Psoas muscle (tissue), 8 donors: ENCODE measurements around the gene ANGEL1. TPM values are rescaled to one million over a fixed set of nuclear protein-coding genes. Genes with fewer than 3 reads are reported as not detected.

Experiments used
- ATAC-seq, 4 donors: fragments of 200-7000 bp; cut with Tn5 transposase; one replicate each; pipeline ENCODE4 v1.9.1; 2020; ENCODE audit warnings: moderate library complexity in 3 of 4, mild to moderate bottlenecking in 2 of 4
- DNase-seq, 2 donors: peaks; one replicate each; pipeline ENCODE4 v3.0.0-alpha.2; 2020
- H3K27ac ChIP-seq: fragments of 200-600 bp; one replicate; pipeline ENCODE4 v1.8.0; 2022
- H3K27me3 ChIP-seq, 3 donors: fragments of 200-600 bp in 1 of 3; one replicate each; pipeline versions ENCODE4 v1.6.1 to v1.8.0; 2013 to 2022; ENCODE audit warnings: low read length in 2 of 3, mild to moderate bottlenecking in 2 of 3, moderate library complexity in 1 of 3; ENCODE audit not compliant: insufficient read depth in 3 of 3
- H3K36me3 ChIP-seq, 2 donors: fragments of 200-600 bp in 1 of 2; one replicate each; pipeline versions ENCODE4 v1.6.1 to v1.8.0; 2013 to 2022; ENCODE audit warnings: low read depth in 1 of 2, mild to moderate bottlenecking in 1 of 2, moderate library complexity in 1 of 2; ENCODE audit not compliant: insufficient read depth in 1 of 2
- H3K4me1 ChIP-seq: fragments of 200-600 bp; one replicate; pipeline ENCODE4 v1.8.0; 2022
- H3K4me3 ChIP-seq: fragments of 200-600 bp; one replicate; pipeline ENCODE4 v1.8.0; 2022; ENCODE audit warnings: mild to moderate bottlenecking
- H3K9me3 ChIP-seq: fragments of 200-600 bp; one replicate; pipeline ENCODE4 v1.8.0; 2022
- WGBS, 3 donors: extraction: QIAGEN DNeasy Blood & Tissue Kit; methylation state at CpG; one replicate each; pipeline versions ENCODE4 v1.1.6 to v1.1.7; 2013; 5-methylcytosine and 5-hydroxymethylcytosine counted together
- intact Hi-C, 2 donors: fragments of 100-400 bp; cut with DNase I; formaldehyde crosslinking; loops; one replicate each; pipeline versions ENCODE4 v1.11.0 to v1.14.2; 2022
- polyA plus RNA-seq, 3 donors: library from polyadenylated mRNA; stranded (reverse); fragments of 200-250 nt; gene quantifications; one replicate each; pipeline ENCODE4 v1.2.3, GENCODE V29; 2013
- total RNA-seq, 4 donors: library from RNA; stranded (reverse); fragmentation: NEBNext Ultra II Directional in 2 of 4; extraction: Animal tissue kit (Norgen Biotek cat#: 25700) in 2 of 4; gene quantifications; one replicate each; pipeline versions ENCODE4 v1.2.1 to v1.2.4, GENCODE V29; 2021 to 2023
- TF ChIP-seq, protein P1 (sequence below): fragments of 200-600 bp; IDR thresholded peaks from one replicate; pipeline ENCODE4 v1.8.0; 2022; ENCODE audit warnings: antibody characterized with exemption
- donor health status: healthy with polysubstance abuse.
- donor health status: DM: no; HTN: no; CAD: no; lungs with moderate emphysema.
- donor health status: Bipolar disorder and iron deficiency.
- donor health status: healthy.
- donor health status: DM: yes; HTN: yes; CAD: no.
- donor health status: DM: no; HTN: no; CAD: no.
- donor health status: DM: no; HTN: no; CAD: no.
- donor health status: DM: yes; HTN: yes; CAD: no.

ANGEL1 gene
- total and polyA plus RNA-seq, 7 donors: 4.5 to 14.1 (median 10.6) TPM

DNA sequence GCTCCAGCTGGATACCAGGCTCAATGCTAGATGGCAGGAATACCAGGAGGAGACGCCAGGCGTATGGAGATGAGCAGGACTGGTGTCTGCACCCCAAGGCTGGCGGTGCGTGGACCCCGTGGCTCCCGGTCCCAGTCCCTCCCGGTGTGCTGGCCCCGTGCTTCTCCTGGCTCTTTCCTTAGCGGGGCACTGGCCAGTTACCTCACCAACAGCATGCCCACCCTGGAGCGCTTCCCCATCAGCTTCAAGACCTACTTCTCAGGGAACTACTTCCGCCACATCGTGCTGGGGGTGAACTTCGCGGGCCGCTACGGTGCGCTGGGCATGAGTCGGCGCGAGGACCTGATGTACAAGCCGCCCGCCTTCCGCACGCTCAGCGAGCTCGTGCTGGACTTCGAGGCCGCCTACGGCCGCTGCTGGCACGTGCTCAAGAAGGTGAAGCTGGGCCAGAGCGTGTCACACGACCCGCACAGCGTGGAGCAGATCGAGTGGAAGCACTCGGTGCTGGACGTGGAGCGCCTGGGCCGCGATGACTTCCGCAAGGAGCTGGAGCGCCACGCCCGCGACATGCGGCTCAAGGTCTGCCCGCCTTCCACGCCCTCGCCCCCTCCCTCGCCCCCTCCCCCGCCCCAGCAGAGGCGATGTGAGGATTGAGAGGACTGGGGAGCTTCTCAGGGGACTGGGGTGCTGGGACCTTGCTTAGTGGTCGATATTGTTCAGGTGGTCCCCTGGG lies 36.8 kb downstream of the ANGEL1 start:
- Histone ChIP-seq H3K9me3 (no peaks in the 10 kb centered on the region), H3K27ac (no peak overlapping the region), H3K27me3 (peaks cover 0 to 9% (median 0%) of the 10 kb centered on the region in 3 donors), H3K4me1 (no peaks in the 10 kb centered on the region), H3K36me3 (no peaks in the 10 kb centered on the region), H3K4me3 (no peak overlapping the region)
- ATAC-seq (no peak), DNase-seq (no peak)
- intact Hi-C loops: no loop called here
- TF ChIP-seq, protein P1, sequence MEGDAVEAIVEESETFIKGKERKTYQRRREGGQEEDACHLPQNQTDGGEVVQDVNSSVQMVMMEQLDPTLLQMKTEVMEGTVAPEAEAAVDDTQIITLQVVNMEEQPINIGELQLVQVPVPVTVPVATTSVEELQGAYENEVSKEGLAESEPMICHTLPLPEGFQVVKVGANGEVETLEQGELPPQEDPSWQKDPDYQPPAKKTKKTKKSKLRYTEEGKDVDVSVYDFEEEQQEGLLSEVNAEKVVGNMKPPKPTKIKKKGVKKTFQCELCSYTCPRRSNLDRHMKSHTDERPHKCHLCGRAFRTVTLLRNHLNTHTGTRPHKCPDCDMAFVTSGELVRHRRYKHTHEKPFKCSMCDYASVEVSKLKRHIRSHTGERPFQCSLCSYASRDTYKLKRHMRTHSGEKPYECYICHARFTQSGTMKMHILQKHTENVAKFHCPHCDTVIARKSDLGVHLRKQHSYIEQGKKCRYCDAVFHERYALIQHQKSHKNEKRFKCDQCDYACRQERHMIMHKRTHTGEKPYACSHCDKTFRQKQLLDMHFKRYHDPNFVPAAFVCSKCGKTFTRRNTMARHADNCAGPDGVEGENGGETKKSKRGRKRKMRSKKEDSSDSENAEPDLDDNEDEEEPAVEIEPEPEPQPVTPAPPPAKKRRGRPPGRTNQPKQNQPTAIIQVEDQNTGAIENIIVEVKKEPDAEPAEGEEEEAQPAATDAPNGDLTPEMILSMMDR: no peak
- 94 to 95% (median 94%) methylated on average over 53 to 54 of the region's 54 CpGs for WGBS, 3 donors

DNA sequence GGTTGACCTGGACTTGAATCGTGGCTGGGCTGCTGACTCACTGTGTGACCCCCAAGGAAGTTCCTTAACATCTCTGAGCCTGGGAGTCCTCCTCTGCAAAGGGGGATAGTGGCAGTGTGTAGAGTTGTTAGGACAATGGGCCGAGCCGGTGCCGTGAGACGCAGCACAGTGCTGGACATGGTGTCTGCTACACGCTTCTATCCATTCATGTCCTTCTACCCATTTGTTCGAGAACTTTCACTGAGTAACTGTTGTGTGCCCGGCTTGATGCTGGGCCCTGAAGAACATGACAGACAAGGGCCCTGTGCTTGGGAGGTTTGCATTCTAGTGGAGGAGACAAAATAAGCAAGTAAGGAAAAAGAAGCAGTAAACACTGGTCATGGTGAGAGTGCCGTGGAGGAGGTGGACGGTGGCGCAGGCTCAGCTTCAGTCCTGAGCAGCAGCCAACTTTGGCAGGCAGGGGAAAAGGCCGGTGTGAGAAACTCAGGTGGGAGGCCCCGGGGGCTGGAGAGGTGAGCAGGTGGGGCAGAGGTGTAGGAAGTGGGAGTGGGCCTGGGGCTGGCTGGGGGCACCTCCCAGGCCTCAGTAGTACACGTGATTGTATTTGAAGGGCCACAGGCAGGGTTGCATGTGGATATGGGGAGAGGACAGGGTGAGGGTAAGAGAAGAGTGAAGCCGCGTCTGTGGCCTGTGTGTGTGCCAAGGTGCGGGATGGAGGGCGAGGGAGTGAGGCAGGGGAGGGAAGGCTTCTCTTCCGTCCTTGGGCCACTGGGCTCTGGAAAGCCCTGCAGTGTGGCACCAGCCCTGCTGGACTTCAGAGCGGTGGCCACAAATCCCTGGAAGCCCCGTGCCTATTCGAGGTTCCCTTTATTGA lies 37.6 kb downstream of the ANGEL1 start:
- intact Hi-C loops: no loop called here
- ATAC-seq (no peak), DNase-seq (no peak)
- Histone ChIP-seq H3K4me3 (no peak overlapping the region), H3K4me1 (no peaks in the 10 kb centered on the region), H3K27ac (no peak overlapping the region), H3K36me3 (no peaks in the 10 kb centered on the region), H3K27me3 (peaks cover 0 to 10% (median 0%) of the 10 kb centered on the region in 3 donors), H3K9me3 (no peaks in the 10 kb centered on the region)
- 81 to 84% (median 83%) methylated on average over 22 of the region's 22 CpGs for WGBS, 3 donors
- TF ChIP-seq, protein P1: no peak

DNA sequence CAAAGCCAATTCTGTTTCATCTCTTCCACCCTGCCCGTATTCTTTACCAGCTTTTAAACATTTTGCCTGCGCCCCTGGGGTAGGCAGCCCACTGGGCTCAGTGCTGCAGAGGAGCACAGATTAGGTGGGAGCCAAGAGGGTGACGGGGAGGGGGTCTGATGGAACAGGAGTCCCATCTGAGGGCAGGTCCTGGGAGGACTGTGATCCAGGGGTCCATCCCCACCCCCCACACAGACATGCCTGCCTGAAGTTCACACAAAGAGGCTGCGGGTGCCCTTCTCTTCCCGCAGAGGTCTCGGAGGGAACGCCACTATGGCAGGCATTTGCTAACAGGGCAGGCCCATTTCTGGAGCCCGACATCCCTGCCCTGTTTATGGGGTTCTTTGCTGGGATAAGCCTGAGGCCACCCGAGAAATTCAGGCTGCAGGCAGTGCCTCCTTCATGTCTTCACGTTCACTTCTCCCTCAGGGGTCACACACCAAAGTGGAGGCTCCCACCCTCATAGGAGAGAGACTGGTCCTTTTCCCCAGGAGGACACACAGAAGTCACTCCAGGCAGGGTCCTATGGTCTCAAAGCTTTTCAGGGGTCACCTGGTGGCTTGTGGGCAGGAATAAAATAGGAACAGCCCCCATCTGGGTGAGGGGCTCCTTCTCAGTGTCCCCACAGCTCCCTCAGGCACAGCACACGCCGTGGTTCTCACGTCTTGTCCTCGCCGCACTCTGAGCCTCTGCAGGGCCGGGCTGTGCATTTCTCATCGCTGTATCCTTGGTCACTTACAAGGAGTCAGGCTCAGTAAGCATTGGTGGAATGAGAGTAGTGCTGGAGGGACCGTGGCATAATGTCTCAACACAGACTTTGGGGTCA lies 38.5 kb downstream of the ANGEL1 start:
- H3K36me3 ChIP-seq: no peaks in the 10 kb centered on the region
- H3K4me1 ChIP-seq: no peaks in the 10 kb centered on the region
- no peaks in the 10 kb centered on the region for H3K9me3 ChIP-seq
- H3K27me3 ChIP-seq: peaks cover 0 to 10% (median 0%) of the 10 kb centered on the region in 3 donors
- H3K4me3 ChIP-seq: no peak overlapping the region
- TF ChIP-seq, protein P1: no peak
- 86 to 88% (median 87%) methylated on average over 17 to 18 of the region's 18 CpGs for WGBS, 3 donors
- peak overlapping the region; percentile 58 for H3K27ac ChIP-seq
- ATAC-seq (no peak), DNase-seq (no peak)
- intact Hi-C loops: no loop called here

DNA sequence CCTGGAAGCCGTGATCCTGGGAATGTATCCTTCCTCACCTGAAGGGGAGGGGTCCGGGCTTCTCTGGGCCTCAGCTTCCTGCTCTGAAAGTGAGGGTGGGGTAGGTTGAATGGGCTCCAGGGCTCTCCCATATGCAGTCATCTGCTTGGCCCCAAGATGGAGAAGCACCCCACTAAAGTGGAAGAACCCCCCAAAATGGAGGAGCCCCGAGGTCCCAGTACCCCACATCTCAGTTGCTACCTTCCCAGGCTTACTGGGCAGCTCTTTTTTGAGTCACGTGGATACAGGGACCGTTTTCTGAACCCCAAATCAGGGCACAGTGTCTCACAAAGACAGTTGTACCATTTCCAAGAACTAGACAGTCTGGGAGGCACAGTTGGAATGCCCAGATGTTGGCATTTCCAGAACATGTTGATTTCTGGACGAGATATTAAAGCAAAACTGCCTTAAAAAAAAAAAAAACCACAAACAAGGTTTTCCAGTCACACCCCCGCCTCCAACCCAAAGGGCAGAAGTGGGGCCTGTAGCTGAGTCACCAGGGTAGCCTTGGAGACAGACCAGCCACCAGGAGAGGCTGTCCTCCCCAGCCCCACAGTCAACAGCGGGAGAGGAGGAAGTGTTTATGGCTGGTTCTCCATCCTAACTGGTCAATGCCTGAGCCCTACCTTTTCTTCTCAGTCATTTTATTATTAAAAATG lies 39.3 kb downstream of the ANGEL1 start:
- no peaks in the 10 kb centered on the region for H3K4me1 ChIP-seq
- TF ChIP-seq, protein P1: no peak
- peaks cover 0 to 10% (median 0%) of the 10 kb centered on the region in 3 donors for H3K27me3 ChIP-seq
- whole genome bisulfite sequencing, 3 donors: 25 to 49% (median 33%) methylated on average over 8 of the region's 8 CpGs
- ATAC-seq: peak in 2 of 4 donors; percentile 62 to 63
- no peaks in the 10 kb centered on the region for H3K9me3 ChIP-seq
- intact Hi-C loops: no loop called here
- no peaks in the 10 kb centered on the region for H3K36me3 ChIP-seq
- peak; percentile 68 to 76 for DNase-seq
- no peak overlapping the region for H3K4me3 ChIP-seq
- H3K27ac ChIP-seq: peak overlapping the region; percentile 58
